ENCODE data around the gene BEGAIN. TPM values are rescaled to one million over a fixed set of nuclear protein-coding genes. Genes with fewer than 3 reads are reported as not detected.

The BEGAIN gene
- total RNA-seq, 1 donor from 2014 or later: 1.0 TPM

GRCh38 chr14:100568998-100569733, 18.1 kb downstream of the BEGAIN start:
- intact Hi-C loops (cut with micrococcal nuclease): no loop called here

GRCh38 chr14:100568164-100568997, 18.8 kb downstream of the BEGAIN start:
- intact Hi-C loops (cut with micrococcal nuclease): no loop called here

GRCh38 chr14:100567877-100568163, 19.4 kb downstream of the BEGAIN start:
- intact Hi-C loops (cut with micrococcal nuclease): no loop called here

GRCh38 chr14:100567009-100567876, 20.0 kb downstream of the BEGAIN start:
- intact Hi-C loops (cut with micrococcal nuclease): no loop called here

- intact Hi-C loops (cut with micrococcal nuclease): no loop called here
Observed at GRCh38 chr14:100566586-100566985, 20.6 kb downstream of the BEGAIN start.

GRCh38 chr14:100566119-100566518, 21.1 kb downstream of the BEGAIN start:
- intact Hi-C loops (cut with micrococcal nuclease): no loop called here

GRCh38 chr14:100565650-100566049, 21.6 kb downstream of the BEGAIN start:
- intact Hi-C loops (cut with micrococcal nuclease): no loop called here

GRCh38 chr14:100564512-100564911, 22.7 kb downstream of the BEGAIN start:
- intact Hi-C loops (cut with micrococcal nuclease): no loop called here

GRCh38 chr14:100562751-100563150, 24.5 kb downstream of the BEGAIN start:
- intact Hi-C loops (cut with micrococcal nuclease): no loop called here

- intact Hi-C loops (cut with micrococcal nuclease): no loop called here
Observed at GRCh38 chr14:100561005-100561404, 26.2 kb downstream of the BEGAIN start.

GRCh38 chr14:100560471-100560870, 26.7 kb downstream of the BEGAIN start:
- intact Hi-C loops (cut with micrococcal nuclease): no loop called here

GRCh38 chr14:100559455-100559854, 27.8 kb downstream of the BEGAIN start:
- intact Hi-C loops (cut with micrococcal nuclease): no loop called here

- intact Hi-C loops (cut with micrococcal nuclease): no loop called here
Observed at GRCh38 chr14:100558966-100559365, 28.3 kb downstream of the BEGAIN start.

GRCh38 chr14:100558226-100558625, 29.0 kb downstream of the BEGAIN start:
- intact Hi-C loops (cut with micrococcal nuclease): no loop called here

- intact Hi-C loops (cut with micrococcal nuclease): no loop called here
Observed at GRCh38 chr14:100557658-100558057, 29.6 kb downstream of the BEGAIN start.

GRCh38 chr14:100556936-100557505, 30.2 kb downstream of the BEGAIN start:
- intact Hi-C loops (cut with micrococcal nuclease): no loop called here

GRCh38 chr14:100556140-100556475, 31.1 kb downstream of the BEGAIN start:
- intact Hi-C loops (cut with micrococcal nuclease): no loop called here

GRCh38 chr14:100555436-100556139, 31.6 kb downstream of the BEGAIN start:
- intact Hi-C loops (cut with micrococcal nuclease): no loop called here

GRCh38 chr14:100554696-100555320, 32.4 kb downstream of the BEGAIN start:
- intact Hi-C loops (cut with micrococcal nuclease): no loop called here

- intact Hi-C loops (cut with micrococcal nuclease): no loop called here
Observed at GRCh38 chr14:100554082-100554677, 33.0 kb downstream of the BEGAIN start.

Data from T-helper 1 cell treated with Interleukin-12 subunit alpha and Interleukin-12 subunit beta and Interleukin-4 antibody, amounts not matched to agents 30 ng/mL and 1 ng/mL, for 36 hours (primary cell).